Measurements from ENCODE around the gene ADCY7.

DNA sequence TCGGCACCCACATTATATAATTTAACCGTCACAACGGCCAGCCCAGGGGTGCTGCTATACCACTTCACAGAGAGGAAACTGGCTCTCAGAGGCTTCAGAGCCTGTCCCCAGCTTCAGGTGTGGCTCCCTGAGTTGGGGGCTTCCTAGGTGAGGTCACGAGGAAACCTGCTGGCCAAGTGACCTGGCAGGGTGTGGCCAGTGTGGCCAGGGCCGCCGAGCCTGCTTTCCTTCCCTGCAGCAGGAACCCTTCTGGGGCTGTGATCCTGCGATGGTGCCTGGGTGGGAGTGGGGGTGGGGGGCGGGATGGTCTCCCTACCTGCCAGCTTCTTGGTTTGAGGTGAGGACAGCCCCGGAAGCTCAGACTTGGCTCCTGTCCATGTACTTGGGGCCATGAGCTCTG lies 39.9 kb downstream of the ADCY7 start:
- TF ChIP-seq, protein P1, sequence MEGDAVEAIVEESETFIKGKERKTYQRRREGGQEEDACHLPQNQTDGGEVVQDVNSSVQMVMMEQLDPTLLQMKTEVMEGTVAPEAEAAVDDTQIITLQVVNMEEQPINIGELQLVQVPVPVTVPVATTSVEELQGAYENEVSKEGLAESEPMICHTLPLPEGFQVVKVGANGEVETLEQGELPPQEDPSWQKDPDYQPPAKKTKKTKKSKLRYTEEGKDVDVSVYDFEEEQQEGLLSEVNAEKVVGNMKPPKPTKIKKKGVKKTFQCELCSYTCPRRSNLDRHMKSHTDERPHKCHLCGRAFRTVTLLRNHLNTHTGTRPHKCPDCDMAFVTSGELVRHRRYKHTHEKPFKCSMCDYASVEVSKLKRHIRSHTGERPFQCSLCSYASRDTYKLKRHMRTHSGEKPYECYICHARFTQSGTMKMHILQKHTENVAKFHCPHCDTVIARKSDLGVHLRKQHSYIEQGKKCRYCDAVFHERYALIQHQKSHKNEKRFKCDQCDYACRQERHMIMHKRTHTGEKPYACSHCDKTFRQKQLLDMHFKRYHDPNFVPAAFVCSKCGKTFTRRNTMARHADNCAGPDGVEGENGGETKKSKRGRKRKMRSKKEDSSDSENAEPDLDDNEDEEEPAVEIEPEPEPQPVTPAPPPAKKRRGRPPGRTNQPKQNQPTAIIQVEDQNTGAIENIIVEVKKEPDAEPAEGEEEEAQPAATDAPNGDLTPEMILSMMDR (conservative IDR thresholded peaks at IDR 0.05): no peak
- TF ChIP-seq EZH2 (IDR thresholded peaks at IDR 0.05; ENCODE audit: low read depth): no peak
